Middle frontal gyrus (tissue), 1 donor: ENCODE measurements around the gene C4BPA.

Experiments used
- DNase-seq: peaks from one replicate; pipeline ENCODE4 v3.0.0-alpha.2; 2015; ENCODE audit warnings: low spot score; ENCODE audit errors: extremely low spot score

C4BPA gene

GRCh38 chr1:207179036-207179435 is 75.0 kb downstream of the C4BPA start:
- DNase-seq = no peak

GRCh38 chr1:207181847-207182246 is 77.8 kb downstream of the C4BPA start:
- no peak for DNase-seq

GRCh38 chr1:207186503-207186902 is 82.5 kb downstream of the C4BPA start:
- DNase-seq = no peak

GRCh38 chr1:207188901-207189300 is 84.9 kb downstream of the C4BPA start:
- no peak for DNase-seq

- no peak for DNase-seq
These were observed 87.0 kb downstream of the C4BPA start for GRCh38 chr1:207191061-207191460.

- DNase-seq = no peak
These were observed 87.7 kb downstream of the C4BPA start for GRCh38 chr1:207191776-207192175.

GRCh38 chr1:207194197-207194596 is 90.2 kb downstream of the C4BPA start:
- DNase-seq = no peak
